PFSK-1 (cell line): Measurements from ENCODE around the gene WFDC6.
A peak's percentile ranks its signal among the peaks of the same experiment; 100 is the strongest.

Experiments used
- POLR2AphosphoS5 ChIP-seq: IDR thresholded peaks from 2 replicates; pipeline ENCODE4 v1.6.1; 2012; ENCODE audit warnings: low read depth, mild to moderate bottlenecking, control low read depth, low read length, moderate library complexity
- TAF1 ChIP-seq: IDR thresholded peaks from 2 replicates; pipeline ENCODE4 v1.6.1; 2012; ENCODE audit warnings: low read length, control low read depth, borderline replicate concordance; ENCODE audit not compliant: insufficient read depth
- TF ChIP-seq, protein P1 (sequence below), 2 experiments: IDR thresholded peaks; 2 replicates each; pipeline versions ENCODE4 v1.6.1 to v1.8.0; 2011 to 2012; ENCODE audit warnings: low read depth in 2 of 2, low read length in 2 of 2, control low read depth in 1 of 2, inconsistent platforms in 1 of 2, mild to moderate bottlenecking in 1 of 2, moderate library complexity in 1 of 2; ENCODE audit not compliant: insufficient read depth in 1 of 2

DNA sequence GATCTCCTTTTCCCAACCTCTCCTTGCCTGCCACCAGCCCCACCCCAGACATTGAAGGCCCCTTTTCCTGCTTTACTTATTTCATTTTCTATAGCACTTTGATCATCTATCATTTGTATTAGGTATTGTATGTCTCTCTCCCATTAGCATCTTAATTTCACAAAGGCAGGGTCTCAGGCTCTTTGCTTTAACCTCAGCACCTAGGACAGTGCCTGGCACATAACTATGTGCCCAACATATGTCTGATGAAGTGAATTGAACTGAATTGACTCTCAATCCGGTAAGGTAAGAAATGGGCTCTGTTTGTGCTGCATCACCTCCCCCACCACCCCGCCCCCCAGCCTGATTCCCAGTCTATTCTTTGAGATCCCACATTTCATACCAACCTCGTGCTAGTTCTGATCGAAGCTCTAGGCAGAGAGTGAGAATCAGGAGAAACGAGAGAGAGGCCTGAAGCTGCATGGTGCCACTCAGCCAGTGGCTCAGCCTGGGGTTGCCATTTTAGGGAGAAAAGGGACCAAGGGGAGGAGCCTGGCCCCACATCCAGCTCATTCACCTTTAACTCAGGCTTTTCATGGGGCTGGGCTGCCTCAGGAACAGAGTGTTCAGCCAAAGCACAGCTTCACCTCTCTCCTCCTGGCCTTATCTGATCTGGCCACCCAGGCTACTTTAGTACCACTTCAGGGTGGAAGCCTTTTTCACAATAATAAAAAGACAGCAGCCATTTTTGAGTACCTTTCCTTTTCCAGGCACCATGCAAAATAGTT is 24.0 kb downstream of the WFDC6 start, which contains the start of gene SPINT3:
- TF ChIP-seq, protein P1, sequence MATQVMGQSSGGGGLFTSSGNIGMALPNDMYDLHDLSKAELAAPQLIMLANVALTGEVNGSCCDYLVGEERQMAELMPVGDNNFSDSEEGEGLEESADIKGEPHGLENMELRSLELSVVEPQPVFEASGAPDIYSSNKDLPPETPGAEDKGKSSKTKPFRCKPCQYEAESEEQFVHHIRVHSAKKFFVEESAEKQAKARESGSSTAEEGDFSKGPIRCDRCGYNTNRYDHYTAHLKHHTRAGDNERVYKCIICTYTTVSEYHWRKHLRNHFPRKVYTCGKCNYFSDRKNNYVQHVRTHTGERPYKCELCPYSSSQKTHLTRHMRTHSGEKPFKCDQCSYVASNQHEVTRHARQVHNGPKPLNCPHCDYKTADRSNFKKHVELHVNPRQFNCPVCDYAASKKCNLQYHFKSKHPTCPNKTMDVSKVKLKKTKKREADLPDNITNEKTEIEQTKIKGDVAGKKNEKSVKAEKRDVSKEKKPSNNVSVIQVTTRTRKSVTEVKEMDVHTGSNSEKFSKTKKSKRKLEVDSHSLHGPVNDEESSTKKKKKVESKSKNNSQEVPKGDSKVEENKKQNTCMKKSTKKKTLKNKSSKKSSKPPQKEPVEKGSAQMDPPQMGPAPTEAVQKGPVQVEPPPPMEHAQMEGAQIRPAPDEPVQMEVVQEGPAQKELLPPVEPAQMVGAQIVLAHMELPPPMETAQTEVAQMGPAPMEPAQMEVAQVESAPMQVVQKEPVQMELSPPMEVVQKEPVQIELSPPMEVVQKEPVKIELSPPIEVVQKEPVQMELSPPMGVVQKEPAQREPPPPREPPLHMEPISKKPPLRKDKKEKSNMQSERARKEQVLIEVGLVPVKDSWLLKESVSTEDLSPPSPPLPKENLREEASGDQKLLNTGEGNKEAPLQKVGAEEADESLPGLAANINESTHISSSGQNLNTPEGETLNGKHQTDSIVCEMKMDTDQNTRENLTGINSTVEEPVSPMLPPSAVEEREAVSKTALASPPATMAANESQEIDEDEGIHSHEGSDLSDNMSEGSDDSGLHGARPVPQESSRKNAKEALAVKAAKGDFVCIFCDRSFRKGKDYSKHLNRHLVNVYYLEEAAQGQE (IDR thresholded peaks at IDR 0.05; ENCODE audit: insufficient read depth in 1 of 2, low read depth in 2 of 2, low read length in 2 of 2): peak in 1 of 2 experiments; percentile 86; a peak in 2 of 4 replicates
- TF ChIP-seq POLR2AphosphoS5 (no peak), TAF1 (no peak)
